Measurements from ENCODE around the gene C14orf119.
A peak's percentile ranks its signal among the peaks of the same experiment; 100 is the strongest.

GRCh38 chr14:23094666-23095195 is 574 bp upstream of the C14orf119 start, which contains the start of gene ACIN1:
- no peak for TF ChIP-seq CTCF (IDR thresholded peaks at IDR 0.05)
- TF ChIP-seq POLR2A (IDR thresholded peaks at IDR 0.05), result peak; percentile 43 to 69

All from adrenal gland (tissue), 5 donors.